C4-2B (cell line): ENCODE data around the gene APOL3.

Source experiments
- CTCF ChIP-seq: fragments of 450-650 bp; conservative IDR thresholded peaks from 2 replicates; pipeline ENCODE4 v1.5.1; 2017; ENCODE audit warnings: mild to moderate bottlenecking
- ZFX ChIP-seq: fragments of 450-650 bp; IDR thresholded peaks from 2 replicates; pipeline ENCODE4 v1.6.1; 2017

- no peak for TF ChIP-seq CTCF
- no peak for TF ChIP-seq ZFX
These were observed 25.5 kb upstream of the APOL3 start for GRCh38 chr22:36185828-36186624.
